ENCODE data around the gene PCDHGB4. TPM values are rescaled to one million over a fixed set of nuclear protein-coding genes. Genes with fewer than 3 reads are reported as not detected.

The PCDHGB4 gene
- polyA plus RNA-seq, 2 of the 4 experiments (the other 2 are of a cell fraction): 0.90 to 1.5 TPM

DNA sequence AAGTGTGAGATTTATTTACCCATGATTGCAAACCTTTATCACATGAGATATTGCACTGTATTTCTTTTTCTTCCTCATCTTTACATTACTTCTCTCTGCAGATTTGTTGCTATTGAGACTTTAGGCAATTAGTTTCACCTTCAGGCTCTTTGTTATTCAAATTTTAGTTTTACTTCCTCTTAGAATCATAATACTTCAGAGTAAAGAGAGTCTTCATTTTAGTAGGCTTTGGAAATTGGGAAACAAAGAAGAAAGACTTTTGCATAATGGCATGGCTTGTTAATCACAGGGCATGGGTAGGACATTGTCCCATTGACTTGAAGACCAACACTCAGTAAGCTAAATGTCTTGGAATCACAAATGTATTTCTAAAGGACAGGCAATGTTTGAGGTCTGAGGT lies 24.8 kb upstream of the PCDHGB4 start:
- no peak overlapping the region for H3K4me2 ChIP-seq
- no peaks in the 10 kb centered on the region for H3K4me1 ChIP-seq
- no peak overlapping the region for H3K4me3 ChIP-seq
- H3K9me3 ChIP-seq: peaks cover 66% of the 10 kb centered on the region
- POLR2A ChIA-PET: no interaction called here
- ATAC-seq (no peak), DNase-seq (ENCODE audit: low read depth in 1 of 2, low spot score in 1 of 2) (no peak), FAIRE-seq (no peak)
- H3K27ac ChIP-seq: no peak overlapping the region
- CTCF ChIA-PET: interaction anchor here (1.1 to 1.2 kb wide), 2 partner anchors 15 to 201 kb away, joined by 3 read pairs; no protein-coding TSS in a partner anchor
- TF ChIP-seq SREBF2 (IDR thresholded peaks at IDR 0.05) (no peak), HDAC2 (IDR thresholded peaks at IDR 0.05) (no peak), EP300 (IDR thresholded peaks at IDR 0.05) (no peak), HOXA7 (CRISPR knock-in tag; IDR thresholded peaks at IDR 0.05) (no peak), JUN (IDR thresholded peaks at IDR 0.05) (no peak), PHF8 (IDR thresholded peaks at IDR 0.05; ENCODE audit: borderline replicate concordance, low read depth) (no peak), SMC3 (IDR thresholded peaks at IDR 0.05) (no peak), RFX5 (IDR thresholded peaks at IDR 0.05) (no peak), POLR2AphosphoS2 (conservative IDR thresholded peaks at IDR 0.05; ENCODE audit: low read length) (no peak), CHD2 (IDR thresholded peaks at IDR 0.05; ENCODE audit: low read length, partially characterized antibody) (no peak), ESRRA (IDR thresholded peaks at IDR 0.05; ENCODE audit: borderline replicate concordance, low read length) (no peak), EHMT2 (IDR thresholded peaks at IDR 0.05; ENCODE audit: low read depth) (no peak), CHD4 (IDR thresholded peaks at IDR 0.05; ENCODE audit: borderline replicate concordance) (no peak)
- TF ChIP-seq, protein P1, sequence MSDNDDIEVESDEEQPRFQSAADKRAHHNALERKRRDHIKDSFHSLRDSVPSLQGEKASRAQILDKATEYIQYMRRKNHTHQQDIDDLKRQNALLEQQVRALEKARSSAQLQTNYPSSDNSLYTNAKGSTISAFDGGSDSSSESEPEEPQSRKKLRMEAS (IDR thresholded peaks at IDR 0.05): no peak
- TF ChIP-seq, protein P2, sequence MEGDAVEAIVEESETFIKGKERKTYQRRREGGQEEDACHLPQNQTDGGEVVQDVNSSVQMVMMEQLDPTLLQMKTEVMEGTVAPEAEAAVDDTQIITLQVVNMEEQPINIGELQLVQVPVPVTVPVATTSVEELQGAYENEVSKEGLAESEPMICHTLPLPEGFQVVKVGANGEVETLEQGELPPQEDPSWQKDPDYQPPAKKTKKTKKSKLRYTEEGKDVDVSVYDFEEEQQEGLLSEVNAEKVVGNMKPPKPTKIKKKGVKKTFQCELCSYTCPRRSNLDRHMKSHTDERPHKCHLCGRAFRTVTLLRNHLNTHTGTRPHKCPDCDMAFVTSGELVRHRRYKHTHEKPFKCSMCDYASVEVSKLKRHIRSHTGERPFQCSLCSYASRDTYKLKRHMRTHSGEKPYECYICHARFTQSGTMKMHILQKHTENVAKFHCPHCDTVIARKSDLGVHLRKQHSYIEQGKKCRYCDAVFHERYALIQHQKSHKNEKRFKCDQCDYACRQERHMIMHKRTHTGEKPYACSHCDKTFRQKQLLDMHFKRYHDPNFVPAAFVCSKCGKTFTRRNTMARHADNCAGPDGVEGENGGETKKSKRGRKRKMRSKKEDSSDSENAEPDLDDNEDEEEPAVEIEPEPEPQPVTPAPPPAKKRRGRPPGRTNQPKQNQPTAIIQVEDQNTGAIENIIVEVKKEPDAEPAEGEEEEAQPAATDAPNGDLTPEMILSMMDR (IDR thresholded peaks at IDR 0.05): no peak
- TF ChIP-seq, protein P3, sequence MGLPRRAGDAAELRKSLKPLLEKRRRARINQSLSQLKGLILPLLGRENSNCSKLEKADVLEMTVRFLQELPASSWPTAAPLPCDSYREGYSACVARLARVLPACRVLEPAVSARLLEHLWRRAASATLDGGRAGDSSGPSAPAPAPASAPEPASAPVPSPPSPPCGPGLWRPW (IDR thresholded peaks at IDR 0.05): no peak
- TF ChIP-seq, protein P4, sequence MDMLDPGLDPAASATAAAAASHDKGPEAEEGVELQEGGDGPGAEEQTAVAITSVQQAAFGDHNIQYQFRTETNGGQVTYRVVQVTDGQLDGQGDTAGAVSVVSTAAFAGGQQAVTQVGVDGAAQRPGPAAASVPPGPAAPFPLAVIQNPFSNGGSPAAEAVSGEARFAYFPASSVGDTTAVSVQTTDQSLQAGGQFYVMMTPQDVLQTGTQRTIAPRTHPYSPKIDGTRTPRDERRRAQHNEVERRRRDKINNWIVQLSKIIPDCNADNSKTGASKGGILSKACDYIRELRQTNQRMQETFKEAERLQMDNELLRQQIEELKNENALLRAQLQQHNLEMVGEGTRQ (IDR thresholded peaks at IDR 0.05): no peak

DNA sequence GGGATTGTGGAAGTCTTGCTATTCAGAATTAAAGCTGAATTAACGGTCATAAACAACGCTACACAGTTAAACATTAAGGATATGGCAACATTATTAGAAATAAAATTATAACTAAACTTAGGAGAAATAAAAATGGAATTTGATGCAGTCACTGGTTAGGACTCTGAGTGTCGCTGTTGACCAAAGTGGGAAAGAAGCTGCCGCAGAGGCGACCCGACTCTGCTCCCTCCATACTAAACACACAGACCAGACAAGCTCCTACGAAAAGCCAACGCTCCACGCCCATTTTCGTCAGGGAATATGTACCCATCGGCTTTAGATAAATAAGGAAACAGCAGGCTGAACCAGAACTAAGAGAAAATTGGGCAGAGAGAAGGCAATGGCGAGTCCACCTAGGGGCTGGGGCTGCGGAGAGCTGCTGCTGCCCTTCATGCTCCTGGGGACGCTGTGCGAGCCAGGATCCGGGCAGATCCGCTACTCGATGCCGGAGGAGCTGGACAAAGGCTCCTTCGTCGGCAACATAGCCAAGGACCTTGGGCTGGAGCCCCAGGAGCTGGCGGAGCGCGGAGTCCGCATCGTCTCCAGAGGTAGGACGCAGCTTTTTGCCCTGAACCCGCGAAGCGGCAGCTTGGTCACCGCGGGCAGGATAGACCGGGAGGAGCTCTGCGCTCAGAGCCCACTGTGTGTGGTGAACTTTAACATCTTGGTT lies 23.4 kb upstream of the PCDHGB4 start, which contains the start of gene PCDHGA5:
Gene PCDHGA5, plus strand, starts transcription at position 211 of the 709 bp plus-strand sequence. Its CDS starts 169 bp downstream, at position 380.
- 43% methylated on average over 31 of the region's 34 CpGs for WGBS (ENCODE audit: missing lambda C conversion rate)
- Histone ChIP-seq H3K4me2 (peak within 1 kb of the TSS; percentile 62), H3K27ac (0 out of 6 replicates have a peak within 1 kb of the TSS, but pooled peaks of 1 of the 2 experiments have one; percentile 6), H3K4me1 (no peaks in the 10 kb centered on the region), H3K4me3 (peak within 1 kb of the TSS; percentile 36; the same call in 2 of the 3 replicates), H3K9me3 (peaks cover 55% of the 10 kb centered on the region)
- ChIA-PET POLR2A (no interaction called here), CTCF (interaction anchor here (0.8 to 2.9 kb wide), 16 partner anchors 8 to 229 kb away, joined by 3 to 15 read pairs (median 5); partner anchors contain the start of genes PCDHGA11, PCDHGA6, PCDHGA7 and PCDHGB1)
- ATAC-seq (peak; percentile 70 to 87; a peak in 4 of 6 replicates), FAIRE-seq (no peak), DNase-seq (ENCODE audit: low read depth in 1 of 2, low spot score in 1 of 2) (peak in 1 of 2 experiments; percentile 46)
- TF ChIP-seq FOSL2 (IDR thresholded peaks at IDR 0.05) (no peak), FOSL2 (CRISPR knock-in tag; IDR thresholded peaks at IDR 0.05) (no peak), RAD21 (conservative IDR thresholded peaks at IDR 0.05 in 1 of 2, IDR thresholded peaks at IDR 0.05 in 1 of 2) (peak in 1 of 2 experiments; percentile 27; a peak in 2 of 5 replicates), EP300 (IDR thresholded peaks at IDR 0.05) (no peak)
- TF ChIP-seq, protein P2 (IDR thresholded peaks at IDR 0.05): peak; percentile 27; the same call in 2 of the 3 replicates
